ENCODE data around the gene TLK1. TPM values are rescaled to one million over a fixed set of nuclear protein-coding genes. Genes with fewer than 3 reads are reported as not detected.
A peak's percentile ranks its signal among the peaks of the same experiment; 100 is the strongest.
"Not testable (repeated sequence)": the region's sequence is repeated elsewhere in the genome, so short reads cannot be mapped to it uniquely, and the experiment has no call there.

TLK1 gene
- total RNA-seq, 6 experiments from 2014 or later = 18.4 to 40.2 (median 29.0) TPM

DNA sequence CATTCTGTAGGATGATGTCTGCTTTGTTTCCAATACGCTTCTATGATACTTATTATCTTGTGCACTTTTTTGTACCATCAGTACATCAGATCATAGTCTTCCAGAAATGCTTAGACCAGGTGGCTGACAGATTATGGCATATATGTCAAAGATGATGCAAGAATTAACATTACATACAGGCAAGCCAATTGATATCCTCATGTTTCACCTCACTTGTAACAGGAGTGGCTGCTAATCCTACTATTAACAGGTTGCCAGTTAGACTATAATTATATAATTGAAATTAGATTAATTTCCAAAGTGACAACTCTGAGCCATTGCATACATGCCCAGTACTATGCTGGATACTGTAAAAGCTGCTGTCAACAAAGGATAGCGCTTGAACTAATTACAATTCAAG lies 77.2 kb downstream of the TLK1 start:
- 88% methylated on average over 2 of the region's 2 CpGs for WGBS (ENCODE audit: insufficient coverage, low coverage, low lambda C conversion rate, missing lambda C conversion rate)
- intact Hi-C loops (cut with DNase I) = no loop called here
- no peak for TF ChIP-seq POLR2A (IDR thresholded peaks at IDR 0.05)
- TF ChIP-seq, protein P1, sequence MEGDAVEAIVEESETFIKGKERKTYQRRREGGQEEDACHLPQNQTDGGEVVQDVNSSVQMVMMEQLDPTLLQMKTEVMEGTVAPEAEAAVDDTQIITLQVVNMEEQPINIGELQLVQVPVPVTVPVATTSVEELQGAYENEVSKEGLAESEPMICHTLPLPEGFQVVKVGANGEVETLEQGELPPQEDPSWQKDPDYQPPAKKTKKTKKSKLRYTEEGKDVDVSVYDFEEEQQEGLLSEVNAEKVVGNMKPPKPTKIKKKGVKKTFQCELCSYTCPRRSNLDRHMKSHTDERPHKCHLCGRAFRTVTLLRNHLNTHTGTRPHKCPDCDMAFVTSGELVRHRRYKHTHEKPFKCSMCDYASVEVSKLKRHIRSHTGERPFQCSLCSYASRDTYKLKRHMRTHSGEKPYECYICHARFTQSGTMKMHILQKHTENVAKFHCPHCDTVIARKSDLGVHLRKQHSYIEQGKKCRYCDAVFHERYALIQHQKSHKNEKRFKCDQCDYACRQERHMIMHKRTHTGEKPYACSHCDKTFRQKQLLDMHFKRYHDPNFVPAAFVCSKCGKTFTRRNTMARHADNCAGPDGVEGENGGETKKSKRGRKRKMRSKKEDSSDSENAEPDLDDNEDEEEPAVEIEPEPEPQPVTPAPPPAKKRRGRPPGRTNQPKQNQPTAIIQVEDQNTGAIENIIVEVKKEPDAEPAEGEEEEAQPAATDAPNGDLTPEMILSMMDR (IDR thresholded peaks at IDR 0.05) = no peak

DNA sequence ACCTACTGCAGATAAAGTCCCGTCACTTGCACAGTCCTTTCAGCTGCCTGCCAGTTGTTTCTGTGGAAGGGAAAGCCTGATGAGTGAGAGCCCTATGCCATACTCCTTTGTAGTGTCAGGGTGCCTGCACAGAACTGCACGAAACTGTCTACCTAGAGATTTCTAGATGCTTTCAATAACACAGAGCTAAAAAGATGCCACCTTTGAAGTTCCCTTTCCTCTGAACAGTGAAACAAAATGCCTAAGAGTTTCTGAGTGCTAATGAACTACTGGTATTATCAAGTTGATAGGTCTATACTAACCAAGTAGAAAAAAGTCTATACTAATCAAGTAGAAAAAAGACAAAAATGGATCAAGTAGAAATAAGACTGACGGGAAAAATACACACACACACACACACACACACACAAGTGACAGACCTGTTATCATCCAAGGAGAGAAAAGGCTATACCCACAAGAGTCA lies 79.0 kb downstream of the TLK1 start:
- Histone ChIP-seq H3K9me3 (no peaks in the 10 kb centered on the region), H3K4me3 (no peak overlapping the region), H3K27me3 (no peaks in the 10 kb centered on the region), H3K4me1 (peaks cover 0 to 11% (median 3%) of the 10 kb centered on the region in 4 donors), H3K27ac (no peak overlapping the region), H3K36me3 (no peaks in the 10 kb centered on the region)
- ATAC-seq = peak in 1 of 4 donors; percentile 36
- WGBS (ENCODE audit: insufficient coverage, low coverage, low lambda C conversion rate, missing lambda C conversion rate) = 86% methylated on average over 3 of the region's 3 CpGs
- DNase-seq = no peak
- TF ChIP-seq, protein P1 (IDR thresholded peaks at IDR 0.05) = no peak
- TF ChIP-seq POLR2A (IDR thresholded peaks at IDR 0.05) = no peak
- intact Hi-C loops (cut with DNase I) = no loop called here

More for the DNA sequence above, 77.2 kb downstream of the TLK1 start:
- H3K9me3 ChIP-seq = no peaks in the 10 kb centered on the region
- H3K4me1 ChIP-seq = peaks cover 0 to 26% (median 6%) of the 10 kb centered on the region in 4 donors
- no peak for DNase-seq
- H3K27ac ChIP-seq = no peak overlapping the region
- H3K27me3 ChIP-seq = no peaks in the 10 kb centered on the region
- H3K4me3 ChIP-seq = no peak overlapping the region
- no peak for ATAC-seq
- no peaks in the 10 kb centered on the region for H3K36me3 ChIP-seq

DNA sequence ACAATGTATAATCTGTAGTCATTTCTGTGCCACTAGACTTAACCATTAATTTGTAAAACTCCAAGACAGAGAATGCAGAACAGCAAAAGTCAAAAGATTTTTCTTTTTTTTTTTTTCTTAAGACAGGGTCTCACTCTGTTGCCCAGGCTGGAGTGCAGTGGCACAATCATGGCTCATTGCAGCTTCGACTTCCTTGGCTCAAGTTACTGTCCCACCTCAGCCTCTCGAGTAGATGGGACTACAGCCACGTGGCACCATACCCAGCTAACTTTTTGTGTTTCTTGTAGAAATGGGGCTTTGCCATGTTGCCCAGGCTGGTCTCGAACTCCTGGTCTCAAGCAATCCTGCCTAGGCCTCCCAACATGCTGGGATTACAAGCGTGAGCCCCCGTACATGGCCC lies 80.1 kb downstream of the TLK1 start:
- H3K4me1 ChIP-seq = peaks cover 0 to 7% (median 0%) of the 10 kb centered on the region in 4 donors
- no peak overlapping the region for H3K4me3 ChIP-seq
- no peak overlapping the region for H3K27ac ChIP-seq
- DNase-seq (no peak), ATAC-seq (no peak)
- no peaks in the 10 kb centered on the region for H3K27me3 ChIP-seq
- H3K36me3 ChIP-seq = no peaks in the 10 kb centered on the region
- TF ChIP-seq POLR2A (IDR thresholded peaks at IDR 0.05) = no peak
- TF ChIP-seq, protein P1 (IDR thresholded peaks at IDR 0.05) = no peak
- intact Hi-C loops (cut with DNase I) = no loop called here
- H3K9me3 ChIP-seq = no peaks in the 10 kb centered on the region
- 99% methylated on average over 6 of the region's 6 CpGs for WGBS (ENCODE audit: insufficient coverage, low coverage, low lambda C conversion rate, missing lambda C conversion rate)

DNA sequence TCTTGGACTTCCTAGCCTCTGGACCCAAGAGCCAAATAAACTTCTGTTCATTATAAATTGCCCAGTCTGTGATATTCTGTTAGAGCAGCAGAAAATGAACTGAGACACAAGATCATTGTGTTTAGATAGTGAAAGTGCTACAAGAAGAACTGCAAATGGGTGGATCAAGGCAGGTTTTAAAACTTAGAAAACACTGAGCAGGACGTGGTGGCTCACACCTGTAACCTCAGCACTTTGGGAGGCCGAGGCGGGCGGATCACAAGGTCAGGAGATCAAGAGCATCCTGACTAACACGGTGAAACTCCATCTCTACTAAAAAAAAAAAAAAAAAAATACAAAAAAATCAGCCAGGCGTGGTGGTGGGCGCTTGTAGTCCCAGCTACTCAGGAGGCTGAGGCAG lies 84.3 kb downstream of the TLK1 start:
- H3K9me3 ChIP-seq; DNase-seq; ATAC-seq; H3K27me3 ChIP-seq; H3K27ac ChIP-seq; H3K36me3 ChIP-seq; H3K4me3 ChIP-seq; H3K4me1 ChIP-seq; intact Hi-C loops (cut with DNase I): not testable (repeated sequence)
- WGBS (ENCODE audit: insufficient coverage, low coverage, low lambda C conversion rate, missing lambda C conversion rate) = 90% methylated on average over 5 of the region's 7 CpGs

DNA sequence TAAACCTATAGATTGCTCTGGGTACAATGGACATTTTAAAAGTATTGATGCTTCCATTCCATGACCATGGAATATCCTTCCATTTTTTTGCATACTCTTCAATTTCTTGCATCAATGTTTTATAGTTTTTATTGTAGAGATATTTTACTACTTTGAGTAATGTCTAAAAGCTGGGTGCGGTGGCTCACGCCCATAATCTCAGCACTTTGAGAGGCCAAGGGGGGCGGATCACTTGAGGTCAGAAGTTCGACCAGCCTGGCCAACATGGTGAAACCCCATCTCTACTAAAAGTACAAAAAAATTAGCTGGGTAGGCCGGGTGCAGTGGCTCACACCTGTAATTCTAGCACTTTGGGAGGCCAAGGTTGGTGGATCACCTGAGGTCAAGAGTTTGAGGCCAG lies 88.5 kb downstream of the TLK1 start:
- Histone ChIP-seq H3K4me1 (no peaks in the 10 kb centered on the region), H3K27ac (no peak overlapping the region), H3K36me3 (peaks cover 0 to 3% (median 0%) of the 10 kb centered on the region in 4 donors), H3K4me3 (no peak overlapping the region), H3K9me3 (no peaks in the 10 kb centered on the region), H3K27me3 (no peaks in the 10 kb centered on the region)
- 91% methylated on average over 4 of the region's 5 CpGs for WGBS (ENCODE audit: insufficient coverage, low coverage, low lambda C conversion rate, missing lambda C conversion rate)
- TF ChIP-seq, protein P1 (IDR thresholded peaks at IDR 0.05) = no peak
- no peak for TF ChIP-seq POLR2A (IDR thresholded peaks at IDR 0.05)
- no peak for DNase-seq
- no peak for ATAC-seq
- intact Hi-C loops (cut with DNase I) = no loop called here

All from right lobe of liver (tissue), 6 donors.